GM18507 (cell line): ENCODE measurements around the gene RGS10.

Source experiments
- DNase-seq: peaks from one replicate; pipeline ENCODE4 v3.0.0; 2011; ENCODE audit warnings: low read depth; ENCODE audit not compliant: insufficient read length; ENCODE audit errors: extremely low spot score
- FAIRE-seq: peaks from 2 replicates; lab custom pipeline; 2011; peaks lifted over from hg19 to GRCh38; lab: Jason Lieb, UNC

Gene RGS10

GRCh38 chr10:119522747-119523426 lies 19.6 kb downstream of the RGS10 start:
- FAIRE-seq (no peak), DNase-seq (no peak)

GRCh38 chr10:119521443-119522204 lies 20.9 kb downstream of the RGS10 start:
- FAIRE-seq (no peak), DNase-seq (no peak)

GRCh38 chr10:119520283-119520682 lies 22.2 kb downstream of the RGS10 start:
- no peak for DNase-seq
- no peak for FAIRE-seq

GRCh38 chr10:119518936-119519335 lies 23.6 kb downstream of the RGS10 start:
- DNase-seq = no peak
- FAIRE-seq = no peak

GRCh38 chr10:119518176-119518575 lies 24.3 kb downstream of the RGS10 start:
- DNase-seq = no peak
- no peak for FAIRE-seq

- no peak for FAIRE-seq
- no peak for DNase-seq
Observed at GRCh38 chr10:119517235-119518141, 25.0 kb downstream of the RGS10 start.

GRCh38 chr10:119516381-119517234 lies 25.9 kb downstream of the RGS10 start:
- DNase-seq (peak; percentile 54), FAIRE-seq (peak; percentile 98)

GRCh38 chr10:119515511-119516045 lies 26.9 kb downstream of the RGS10 start:
- FAIRE-seq = no peak
- no peak for DNase-seq

- FAIRE-seq (no peak), DNase-seq (no peak)
Observed at GRCh38 chr10:119514819-119515218, 27.7 kb downstream of the RGS10 start.

GRCh38 chr10:119511828-119512515 lies 30.5 kb downstream of the RGS10 start:
- FAIRE-seq (no peak), DNase-seq (no peak)

- DNase-seq = no peak
- no peak for FAIRE-seq
Observed at GRCh38 chr10:119509909-119510451, 32.5 kb downstream of the RGS10 start.

GRCh38 chr10:119507115-119507514 lies 35.4 kb downstream of the RGS10 start:
- FAIRE-seq = no peak
- no peak for DNase-seq

GRCh38 chr10:119505588-119506315 lies 36.8 kb downstream of the RGS10 start:
- FAIRE-seq = no peak
- DNase-seq = no peak

- no peak for FAIRE-seq
Observed at GRCh38 chr10:119505131-119505551, 37.4 kb downstream of the RGS10 start.

GRCh38 chr10:119504651-119505050 lies 37.9 kb downstream of the RGS10 start:
- no peak for DNase-seq
- no peak for FAIRE-seq

More at GRCh38 chr10:119505131-119505551, 37.4 kb downstream of the RGS10 start:
- DNase-seq = no peak

- FAIRE-seq = no peak
- no peak for DNase-seq
Observed at GRCh38 chr10:119503821-119504220, 38.7 kb downstream of the RGS10 start.

GRCh38 chr10:119502618-119503155 lies 39.8 kb downstream of the RGS10 start:
- DNase-seq = no peak
- no peak for FAIRE-seq
